CD4-positive, alpha-beta T cell treated with Interleukin-6 at 100 ng/mL for 8 hours (primary cell): ENCODE measurements around the gene GAGE12G.
"Not testable (repeated sequence)": the region's sequence is repeated elsewhere in the genome, so short reads cannot be mapped to it uniquely, and the experiment has no call there.

Experiments
- DNase-seq: peaks from one replicate; pipeline ENCODE4 v3.0.0-alpha.2; 2020; ENCODE audit warnings: mixed read lengths, low spot score

The GAGE12G gene, protein sequence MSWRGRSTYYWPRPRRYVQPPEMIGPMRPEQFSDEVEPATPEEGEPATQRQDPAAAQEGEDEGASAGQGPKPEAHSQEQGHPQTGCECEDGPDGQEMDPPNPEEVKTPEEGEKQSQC

DNA sequence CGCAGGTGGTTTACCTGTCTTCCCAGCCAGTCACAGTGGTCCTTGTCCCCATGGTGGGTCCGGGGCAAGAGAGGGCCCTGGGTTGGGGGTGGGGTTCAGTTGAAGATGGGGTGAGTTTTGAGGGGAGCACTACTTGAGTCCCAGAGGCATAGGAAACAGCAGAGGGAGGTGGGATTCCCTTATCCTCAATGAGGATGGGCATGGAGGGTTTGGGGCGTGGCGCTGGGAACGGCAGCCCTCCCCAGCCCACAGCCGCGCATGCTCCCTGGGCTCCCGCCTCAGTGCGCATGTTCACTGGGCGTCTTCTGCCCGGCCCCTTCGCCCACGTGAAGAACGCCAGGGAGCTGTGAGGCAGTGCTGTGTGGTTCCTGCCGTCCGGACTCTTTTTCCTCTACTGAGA is at the start of gene GAGE12G:
Gene GAGE12G (plus strand): TSS at position 301 of the 400 bp plus-strand sequence. CDS start 1,155 bp downstream, outside the sequence.
- DNase-seq: not testable (repeated sequence)

DNA sequence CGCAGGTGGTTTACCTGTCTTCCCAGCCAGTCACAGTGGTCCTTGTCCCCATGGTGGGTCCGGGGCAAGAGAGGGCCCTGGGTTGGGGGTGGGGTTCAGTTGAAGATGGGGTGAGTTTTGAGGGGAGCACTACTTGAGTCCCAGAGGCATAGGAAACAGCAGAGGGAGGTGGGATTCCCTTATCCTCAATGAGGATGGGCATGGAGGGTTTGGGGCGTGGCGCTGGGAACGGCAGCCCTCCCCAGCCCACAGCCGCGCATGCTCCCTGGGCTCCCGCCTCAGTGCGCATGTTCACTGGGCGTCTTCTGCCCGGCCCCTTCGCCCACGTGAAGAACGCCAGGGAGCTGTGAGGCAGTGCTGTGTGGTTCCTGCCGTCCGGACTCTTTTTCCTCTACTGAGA is 38.3 kb upstream of the GAGE12G start, which contains the start of gene GAGE12C:
Gene GAGE12C (plus strand): TSS at position 301 of the 400 bp plus-strand sequence. CDS start 1,155 bp downstream, outside the sequence.
- not testable (repeated sequence) for DNase-seq

DNA sequence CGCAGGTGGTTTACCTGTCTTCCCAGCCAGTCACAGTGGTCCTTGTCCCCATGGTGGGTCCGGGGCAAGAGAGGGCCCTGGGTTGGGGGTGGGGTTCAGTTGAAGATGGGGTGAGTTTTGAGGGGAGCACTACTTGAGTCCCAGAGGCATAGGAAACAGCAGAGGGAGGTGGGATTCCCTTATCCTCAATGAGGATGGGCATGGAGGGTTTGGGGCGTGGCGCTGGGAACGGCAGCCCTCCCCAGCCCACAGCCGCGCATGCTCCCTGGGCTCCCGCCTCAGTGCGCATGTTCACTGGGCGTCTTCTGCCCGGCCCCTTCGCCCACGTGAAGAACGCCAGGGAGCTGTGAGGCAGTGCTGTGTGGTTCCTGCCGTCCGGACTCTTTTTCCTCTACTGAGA is 28.8 kb upstream of the GAGE12G start, which contains the start of gene GAGE12D:
Gene GAGE12D (plus strand): TSS at position 301 of the 400 bp plus-strand sequence. CDS start 1,155 bp downstream, outside the sequence.
- DNase-seq: not testable (repeated sequence)

DNA sequence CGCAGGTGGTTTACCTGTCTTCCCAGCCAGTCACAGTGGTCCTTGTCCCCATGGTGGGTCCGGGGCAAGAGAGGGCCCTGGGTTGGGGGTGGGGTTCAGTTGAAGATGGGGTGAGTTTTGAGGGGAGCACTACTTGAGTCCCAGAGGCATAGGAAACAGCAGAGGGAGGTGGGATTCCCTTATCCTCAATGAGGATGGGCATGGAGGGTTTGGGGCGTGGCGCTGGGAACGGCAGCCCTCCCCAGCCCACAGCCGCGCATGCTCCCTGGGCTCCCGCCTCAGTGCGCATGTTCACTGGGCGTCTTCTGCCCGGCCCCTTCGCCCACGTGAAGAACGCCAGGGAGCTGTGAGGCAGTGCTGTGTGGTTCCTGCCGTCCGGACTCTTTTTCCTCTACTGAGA is 19.2 kb upstream of the GAGE12G start, which contains the start of gene GAGE12E:
Gene GAGE12E (plus strand): TSS at position 301 of the 400 bp plus-strand sequence. CDS start 1,155 bp downstream, outside the sequence.
- DNase-seq: not testable (repeated sequence)

DNA sequence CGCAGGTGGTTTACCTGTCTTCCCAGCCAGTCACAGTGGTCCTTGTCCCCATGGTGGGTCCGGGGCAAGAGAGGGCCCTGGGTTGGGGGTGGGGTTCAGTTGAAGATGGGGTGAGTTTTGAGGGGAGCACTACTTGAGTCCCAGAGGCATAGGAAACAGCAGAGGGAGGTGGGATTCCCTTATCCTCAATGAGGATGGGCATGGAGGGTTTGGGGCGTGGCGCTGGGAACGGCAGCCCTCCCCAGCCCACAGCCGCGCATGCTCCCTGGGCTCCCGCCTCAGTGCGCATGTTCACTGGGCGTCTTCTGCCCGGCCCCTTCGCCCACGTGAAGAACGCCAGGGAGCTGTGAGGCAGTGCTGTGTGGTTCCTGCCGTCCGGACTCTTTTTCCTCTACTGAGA is 9.7 kb upstream of the GAGE12G start, which contains the start of gene GAGE12F:
Gene GAGE12F (plus strand): TSS at position 301 of the 400 bp plus-strand sequence. CDS start 1,155 bp downstream, outside the sequence.
- not testable (repeated sequence) for DNase-seq

DNA sequence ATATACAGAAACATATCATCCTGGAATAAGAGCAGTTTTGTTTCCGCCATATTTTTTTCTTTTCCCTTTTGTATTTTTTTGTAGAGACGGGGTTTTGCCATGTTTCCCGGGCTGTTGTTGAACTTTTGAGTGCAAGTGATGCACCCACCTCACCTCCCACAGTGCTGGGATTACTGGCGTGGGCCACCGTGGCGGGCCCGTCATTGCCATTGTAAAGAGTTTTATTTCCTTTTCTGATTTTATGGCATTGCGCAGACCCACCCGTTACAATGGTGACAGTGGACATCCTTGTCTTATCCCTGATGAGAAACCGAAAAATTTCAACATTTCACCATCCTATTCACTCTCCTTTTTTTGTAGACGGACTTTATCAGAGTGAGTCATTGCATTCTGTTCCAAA is 1.5 kb upstream of the GAGE12G start:
- DNase-seq: not testable (repeated sequence)

DNA sequence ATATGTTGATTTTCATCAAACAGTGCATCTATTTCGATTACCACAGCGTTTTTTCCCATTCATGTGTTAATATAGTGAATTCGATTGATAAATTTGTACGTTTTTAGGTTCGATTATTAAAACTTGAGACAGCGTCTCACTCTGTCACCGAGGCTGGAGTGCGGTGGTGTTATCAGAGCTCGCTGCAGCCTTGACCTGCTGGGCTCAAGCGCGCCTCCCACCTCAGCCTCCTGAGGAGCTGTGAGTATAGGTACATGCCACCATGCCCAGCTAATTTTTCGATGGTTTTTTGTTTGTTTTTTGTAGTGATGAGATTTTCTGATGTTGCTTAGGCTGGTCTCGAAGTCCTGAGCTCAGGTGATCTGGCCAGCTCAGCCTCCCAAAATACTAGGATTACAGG is 1.0 kb upstream of the GAGE12G start:
- DNase-seq: not testable (repeated sequence)

DNA sequence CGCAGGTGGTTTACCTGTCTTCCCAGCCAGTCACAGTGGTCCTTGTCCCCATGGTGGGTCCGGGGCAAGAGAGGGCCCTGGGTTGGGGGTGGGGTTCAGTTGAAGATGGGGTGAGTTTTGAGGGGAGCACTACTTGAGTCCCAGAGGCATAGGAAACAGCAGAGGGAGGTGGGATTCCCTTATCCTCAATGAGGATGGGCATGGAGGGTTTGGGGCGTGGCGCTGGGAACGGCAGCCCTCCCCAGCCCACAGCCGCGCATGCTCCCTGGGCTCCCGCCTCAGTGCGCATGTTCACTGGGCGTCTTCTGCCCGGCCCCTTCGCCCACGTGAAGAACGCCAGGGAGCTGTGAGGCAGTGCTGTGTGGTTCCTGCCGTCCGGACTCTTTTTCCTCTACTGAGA is 9.4 kb downstream of the GAGE12G start, which contains the start of gene GAGE12H:
Gene GAGE12H (plus strand): TSS at position 301 of the 400 bp plus-strand sequence. CDS start 1,155 bp downstream, outside the sequence.
- DNase-seq: not testable (repeated sequence)

DNA sequence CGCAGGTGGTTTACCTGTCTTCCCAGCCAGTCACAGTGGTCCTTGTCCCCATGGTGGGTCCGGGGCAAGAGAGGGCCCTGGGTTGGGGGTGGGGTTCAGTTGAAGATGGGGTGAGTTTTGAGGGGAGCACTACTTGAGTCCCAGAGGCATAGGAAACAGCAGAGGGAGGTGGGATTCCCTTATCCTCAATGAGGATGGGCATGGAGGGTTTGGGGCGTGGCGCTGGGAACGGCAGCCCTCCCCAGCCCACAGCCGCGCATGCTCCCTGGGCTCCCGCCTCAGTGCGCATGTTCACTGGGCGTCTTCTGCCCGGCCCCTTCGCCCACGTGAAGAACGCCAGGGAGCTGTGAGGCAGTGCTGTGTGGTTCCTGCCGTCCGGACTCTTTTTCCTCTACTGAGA is 19.0 kb downstream of the GAGE12G start, which contains the start of gene GAGE2A:
Gene GAGE2A (plus strand): TSS at position 301 of the 400 bp plus-strand sequence. CDS start 1,155 bp downstream, outside the sequence.
- DNase-seq: not testable (repeated sequence)

DNA sequence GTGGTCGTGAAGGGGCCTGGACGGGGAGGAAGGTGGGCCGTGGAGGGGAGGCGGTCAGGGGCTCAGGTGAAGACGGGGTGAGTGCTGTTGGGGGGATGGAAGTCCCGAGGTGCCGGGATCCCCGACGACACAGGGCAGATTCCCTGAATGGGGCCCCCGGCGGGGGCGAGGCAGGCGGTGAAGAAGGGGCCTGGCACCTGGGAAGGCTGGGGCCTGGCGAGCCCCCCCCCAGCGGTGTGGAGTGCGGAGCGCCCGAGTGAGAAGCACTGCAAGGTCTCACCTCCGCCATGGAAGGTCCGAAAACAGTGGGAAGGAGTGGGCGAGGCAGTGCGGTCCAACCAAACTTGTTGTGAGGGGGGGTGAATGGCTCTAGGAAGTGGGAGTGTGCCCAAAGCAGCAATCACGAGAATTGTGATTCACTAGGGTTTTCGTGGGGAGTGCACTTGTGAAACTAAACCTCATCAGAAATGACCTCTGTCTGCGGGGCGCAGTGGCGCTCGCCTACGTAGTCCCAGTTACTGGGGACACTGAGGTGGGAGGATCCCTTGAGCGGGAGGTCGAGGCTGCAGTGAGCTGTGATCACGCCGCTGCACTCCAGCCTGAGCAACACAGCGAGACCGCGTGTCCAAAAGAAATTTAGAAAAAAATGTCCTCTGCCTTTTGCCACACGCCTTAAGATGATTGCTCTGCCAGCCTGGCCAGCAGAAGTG is 19.7 kb downstream of the GAGE12G start:
- not testable (repeated sequence) for DNase-seq

DNA sequence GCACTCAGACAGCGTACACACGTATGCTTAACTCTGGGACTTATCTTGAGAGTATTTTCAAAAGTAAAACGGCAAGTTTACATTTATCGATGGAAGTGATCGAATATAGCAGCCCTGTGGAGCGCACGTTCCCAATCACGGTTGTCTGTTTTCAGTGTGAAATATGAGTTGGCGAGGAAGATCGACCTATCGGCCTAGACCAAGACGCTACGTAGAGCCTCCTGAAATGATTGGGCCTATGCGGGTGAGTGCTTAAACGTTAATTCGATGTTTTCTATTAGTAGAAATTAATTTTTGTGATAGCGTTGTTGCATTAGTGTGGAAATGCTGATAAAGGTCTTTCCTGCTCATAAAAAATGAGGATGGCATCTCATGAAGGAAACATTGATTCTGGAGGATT is 20.3 kb downstream of the GAGE12G start:
- DNase-seq: not testable (repeated sequence)

DNA sequence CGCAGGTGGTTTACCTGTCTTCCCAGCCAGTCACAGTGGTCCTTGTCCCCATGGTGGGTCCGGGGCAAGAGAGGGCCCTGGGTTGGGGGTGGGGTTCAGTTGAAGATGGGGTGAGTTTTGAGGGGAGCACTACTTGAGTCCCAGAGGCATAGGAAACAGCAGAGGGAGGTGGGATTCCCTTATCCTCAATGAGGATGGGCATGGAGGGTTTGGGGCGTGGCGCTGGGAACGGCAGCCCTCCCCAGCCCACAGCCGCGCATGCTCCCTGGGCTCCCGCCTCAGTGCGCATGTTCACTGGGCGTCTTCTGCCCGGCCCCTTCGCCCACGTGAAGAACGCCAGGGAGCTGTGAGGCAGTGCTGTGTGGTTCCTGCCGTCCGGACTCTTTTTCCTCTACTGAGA is 28.5 kb downstream of the GAGE12G start, which contains the start of gene GAGE1:
Gene GAGE1 (plus strand): TSS at position 301 of the 400 bp plus-strand sequence. CDS start 1,155 bp downstream, outside the sequence.
- DNase-seq: not testable (repeated sequence)

DNA sequence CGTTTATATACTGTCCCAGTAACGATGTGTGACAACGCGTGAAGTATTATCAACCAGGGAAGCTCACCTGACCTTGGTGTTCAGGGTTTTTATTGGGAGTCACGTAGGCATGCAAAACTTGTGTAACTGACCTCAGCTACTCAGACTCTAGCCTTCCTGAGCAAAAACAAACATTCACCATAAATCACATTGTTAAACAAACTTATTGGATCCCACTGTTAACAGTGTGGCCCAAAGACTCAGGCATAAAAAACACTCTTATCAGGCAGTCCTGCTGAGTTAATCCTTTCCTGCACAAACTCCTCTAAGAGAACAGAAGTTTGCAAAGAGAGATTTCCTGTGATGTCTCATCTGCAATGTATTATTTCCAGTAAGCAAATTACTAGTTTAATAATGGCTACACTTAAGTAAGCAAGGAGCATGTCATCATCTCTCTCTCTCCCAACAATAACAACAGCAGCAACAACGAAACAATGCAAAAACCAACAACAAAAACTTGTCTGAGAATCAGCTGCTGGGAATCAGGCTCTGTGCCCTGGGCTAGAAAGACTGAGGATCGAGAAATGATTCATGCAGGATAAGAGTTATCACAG is 40.6 kb downstream of the GAGE12G start:
- DNase-seq: no peak

DNA sequence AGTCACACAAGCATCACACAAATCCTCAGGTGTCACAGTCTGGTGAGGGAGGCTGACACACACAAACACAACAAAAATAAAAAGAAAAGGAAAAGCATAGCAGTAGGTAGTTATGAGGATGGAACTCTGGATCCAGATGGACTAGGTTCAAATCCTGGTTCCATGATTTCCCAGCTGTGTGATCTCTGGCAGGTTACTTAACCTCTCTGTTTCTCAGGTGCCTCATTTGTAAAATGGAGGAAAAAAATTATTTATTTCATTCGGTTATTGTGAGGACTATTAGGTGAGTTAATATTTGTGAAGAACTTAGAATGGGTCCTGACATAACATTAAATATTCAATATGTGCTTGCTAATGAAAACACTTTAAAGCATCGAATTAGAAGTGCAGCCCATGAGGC is 48.4 kb downstream of the GAGE12G start:
- no peak for DNase-seq
